OCI-LY1 (cell line): Measurements from ENCODE around the gene NIFK.

Source experiments
- CTCF ChIP-seq: fragments of 200-600 bp; sonication (generic), shearing (Covaris generic); IDR thresholded peaks from 2 replicates; pipeline ENCODE4 v1.5.1; 2017; ENCODE audit warnings: mild to moderate bottlenecking, antibody characterized with exemption, low read length, moderate library complexity, mixed read lengths
- EZH2 ChIP-seq: fragments of 200-600 bp; sonication (generic), shearing (Covaris generic); IDR thresholded peaks from 2 replicates; pipeline ENCODE4 v1.8.0; 2017; ENCODE audit warnings: borderline replicate concordance, mixed run types, mild to moderate bottlenecking, antibody characterized with exemption, low read length, moderate library complexity, mixed read lengths

DNA sequence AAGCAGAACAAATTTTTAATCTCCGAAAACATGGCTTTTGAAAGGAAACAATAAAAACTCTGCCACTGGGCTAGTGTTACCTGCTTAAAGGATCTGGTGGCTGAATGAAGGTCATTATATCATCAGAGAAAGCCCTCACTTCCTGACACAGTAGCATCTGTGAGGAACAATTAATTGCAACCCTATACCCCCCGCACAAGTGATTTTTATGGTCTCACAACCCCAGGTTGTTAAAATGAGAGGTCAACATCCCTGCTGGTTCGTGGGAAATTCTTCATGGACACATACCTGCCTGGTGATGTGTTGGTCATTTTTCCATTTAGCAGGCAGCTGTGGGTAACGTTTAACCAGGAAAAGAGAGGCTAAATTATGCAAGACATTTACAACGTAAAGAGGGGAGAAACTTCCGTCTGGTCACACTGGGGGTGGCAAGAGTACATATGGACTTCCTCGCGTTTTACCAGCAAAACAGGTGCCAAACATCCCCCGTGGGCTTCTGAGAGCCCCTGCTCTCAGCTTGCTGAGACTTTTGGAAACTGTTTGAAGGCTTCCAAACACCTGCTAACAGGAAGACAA lies 29.2 kb downstream of the NIFK start:
- no peak for TF ChIP-seq CTCF
- no peak for TF ChIP-seq EZH2
